GM23338 (cell line): ENCODE measurements around the gene SFT2D2. TPM values are rescaled to one million over a fixed set of nuclear protein-coding genes. Genes with fewer than 3 reads are reported as not detected.

Experiments used
- ATAC-seq: fragments of 200-7000 bp; cut with Tn5 transposase; 3 replicates; pipeline ENCODE4 v1.9.1; 2020
- DNase-seq: peaks from one replicate; pipeline ENCODE4 v3.0.0-alpha.2; 2015; ENCODE audit warnings: low spot score
- H2AFZ ChIP-seq: fragments of 200-600 bp; sonication (generic); 2 replicates; pipeline ENCODE4 v1.8.0; 2016; ENCODE audit warnings: antibody characterized with exemption, mild to moderate bottlenecking, moderate library complexity
- H3F3A ChIP-seq: fragments of 200-600 bp; sonication (generic); replicated peaks from 2 replicates; pipeline ENCODE4 v1.8.0; 2017; ENCODE audit warnings: antibody characterized with exemption, mixed run types, low read depth
- H3K27ac ChIP-seq: fragments of 200-600 bp; sonication (generic); 2 replicates; pipeline ENCODE4 v1.6.1; 2016; ENCODE audit warnings: low read depth
- H3K27me3 ChIP-seq: fragments of 200-600 bp; sonication (generic); 2 replicates; pipeline ENCODE4 v1.8.0; 2016; ENCODE audit warnings: mild to moderate bottlenecking, mixed run types, moderate library complexity; ENCODE audit not compliant: insufficient read depth
- H3K36me3 ChIP-seq: fragments of 200-600 bp; sonication (generic); 2 replicates; pipeline ENCODE4 v1.8.0; 2016; ENCODE audit warnings: mild to moderate bottlenecking; ENCODE audit not compliant: insufficient read depth
- H3K4me1 ChIP-seq: fragments of 200-600 bp; sonication (generic); 2 replicates; pipeline ENCODE4 v1.8.0; 2016; ENCODE audit warnings: mild to moderate bottlenecking, moderate library complexity; ENCODE audit not compliant: insufficient read depth
- H3K4me2 ChIP-seq: fragments of 200-600 bp; sonication (generic); 2 replicates; pipeline ENCODE4 v1.7.1; 2017; ENCODE audit warnings: mixed run types
- H3K4me3 ChIP-seq: fragments of 200-600 bp; sonication (generic); 2 replicates; pipeline ENCODE4 v1.6.1; 2016; ENCODE audit warnings: mixed run types
- H3K79me2 ChIP-seq: fragments of 200-600 bp; sonication (generic); replicated peaks from 2 replicates; pipeline ENCODE4 v1.8.0; 2017; ENCODE audit warnings: mild to moderate bottlenecking; ENCODE audit not compliant: insufficient read depth
- H3K9me2 ChIP-seq: fragments of 200-600 bp; sonication (generic); 2 replicates; pipeline ENCODE4 v1.8.0; 2017; ENCODE audit not compliant: insufficient read depth
- H4K20me1 ChIP-seq: fragments of 200-600 bp; sonication (generic); replicated peaks from 2 replicates; pipeline ENCODE4 v1.8.0; 2017; ENCODE audit warnings: mild to moderate bottlenecking; ENCODE audit not compliant: insufficient read depth
- H3K27ac Mint-ChIP-seq: 2 replicates; pipeline ENCODE4 v1.8.0; 2020; ENCODE audit warnings: inconsistent platforms, mild to moderate bottlenecking, moderate library complexity, mixed read lengths
- H3K27me3 Mint-ChIP-seq: 3 replicates; pipeline ENCODE4 v1.8.0; 2022; ENCODE audit warnings: low read depth, mild to moderate bottlenecking, moderate library complexity, mixed read lengths, inconsistent platforms; ENCODE audit not compliant: insufficient read depth, poor library complexity
- H3K36me3 Mint-ChIP-seq: 3 replicates; pipeline ENCODE4 v1.8.0; 2021; ENCODE audit warnings: low read depth, mild to moderate bottlenecking, inconsistent platforms, moderate library complexity, mixed read lengths
- H3K4me1 Mint-ChIP-seq: 3 replicates; pipeline ENCODE4 v1.8.0; 2020; ENCODE audit warnings: mild to moderate bottlenecking, inconsistent platforms, mixed read lengths
- H3K4me3 Mint-ChIP-seq: 3 replicates; pipeline ENCODE4 v1.8.0; 2021; ENCODE audit warnings: moderate library complexity, mild to moderate bottlenecking, inconsistent platforms, mixed read lengths
- H3K9me3 Mint-ChIP-seq: 3 replicates; pipeline ENCODE4 v1.8.0; 2020; ENCODE audit warnings: moderate library complexity, mild to moderate bottlenecking, inconsistent platforms, mixed read lengths
- CTCF ChIP-seq, 2 experiments: fragments of 200-600 bp in 1 of 2; sonication (generic) in 1 of 2; conservative IDR thresholded peaks; 2 replicates each; pipeline versions ENCODE4 v1.5.1 to v1.6.1; 2016 to 2017; ENCODE audit warnings: antibody characterized with exemption in 2 of 2, low read depth in 2 of 2, mild to moderate bottlenecking in 2 of 2, moderate library complexity in 1 of 2
- ETS1 ChIP-seq: IDR thresholded peaks from 2 replicates; pipeline ENCODE4 v1.6.1; 2016; ENCODE audit warnings: antibody characterized with exemption
- EZH2 ChIP-seq: fragments of 200-600 bp; sonication (generic); IDR thresholded peaks from one replicate; pipeline ENCODE4 v1.8.0; 2017; ENCODE audit warnings: antibody characterized with exemption, mild to moderate bottlenecking, low read depth; ENCODE audit not compliant: unreplicated experiment
- EZH2phosphoT487 ChIP-seq: fragments of 200-600 bp; sonication (generic); IDR thresholded peaks from one replicate; pipeline ENCODE4 v1.8.1; 2018; ENCODE audit warnings: antibody characterized with exemption; ENCODE audit not compliant: unreplicated experiment
- JUNB ChIP-seq: IDR thresholded peaks from one replicate; pipeline ENCODE4 v1.6.1; 2016; ENCODE audit warnings: antibody characterized with exemption; ENCODE audit not compliant: unreplicated experiment
- NANOG ChIP-seq: IDR thresholded peaks from 2 replicates; pipeline ENCODE4 v1.6.1; 2016; ENCODE audit warnings: antibody characterized with exemption, borderline replicate concordance
- POLR2AphosphoS5 ChIP-seq: IDR thresholded peaks from 2 replicates; pipeline ENCODE4 v1.6.1; 2016; ENCODE audit warnings: antibody characterized with exemption, low read depth
- REST ChIP-seq: IDR thresholded peaks from one replicate; pipeline ENCODE4 v1.6.1; 2018; ENCODE audit warnings: antibody characterized with exemption; ENCODE audit not compliant: unreplicated experiment
- STAT1 ChIP-seq: IDR thresholded peaks from one replicate; pipeline ENCODE4 v1.6.1; 2016; ENCODE audit warnings: antibody characterized with exemption; ENCODE audit not compliant: unreplicated experiment
- ZNF114 ChIP-seq: fragments of 250-450 bp; sonication (Bioruptor Pico); IDR thresholded peaks from 2 replicates; pipeline ENCODE4 v1.5.0; 2020; ENCODE audit warnings: mild to moderate bottlenecking, moderate library complexity
- ZNF331 ChIP-seq: fragments of 250-450 bp; sonication (Bioruptor Pico); IDR thresholded peaks from 2 replicates; pipeline ENCODE4 v1.5.0; 2020; ENCODE audit warnings: low read depth, mild to moderate bottlenecking, moderate library complexity
- polyA plus RNA-seq: library from polyadenylated mRNA; unstranded; fragments of >200 nt; fragmentation: Nextera tagmentation; extraction: Ambion mirVana; gene quantifications from 2 replicates; pipeline ENCODE4 v1.2.1, GENCODE V29; 2016
- total RNA-seq: library from RNA; depleted of rRNA; stranded (reverse); fragments of >200 nt; shearing (Covaris generic); gene quantifications from 2 replicates; pipeline ENCODE4 v1.2.3, GENCODE V29; 2014

The SFT2D2 gene
- total and polyA plus RNA-seq, 2 experiments from 2014 or later = 7.6 to 27.2 TPM

GRCh38 chr1:168235937-168236336 lies 10.1 kb downstream of the SFT2D2 start:
- H3K27ac Mint-ChIP-seq = no peak overlapping the region
- no peaks in the 10 kb centered on the region for H3K4me1 ChIP-seq
- no peaks in the 10 kb centered on the region for H3K27me3 ChIP-seq
- H3F3A ChIP-seq = no peaks in the 10 kb centered on the region
- peaks cover 4% of the 10 kb centered on the region for H3K27me3 Mint-ChIP-seq
- H3K4me2 ChIP-seq = no peak overlapping the region
- no peaks in the 10 kb centered on the region; the same call in 1 of the 2 replicates for H4K20me1 ChIP-seq
- H3K9me3 Mint-ChIP-seq = no peaks in the 10 kb centered on the region
- DNase-seq = no peak
- peaks cover 3% of the 10 kb centered on the region; the same call in 1 of the 3 replicates for H3K4me1 Mint-ChIP-seq
- peaks cover 11% of the 10 kb centered on the region for H3K79me2 ChIP-seq
- peaks cover 14% of the 10 kb centered on the region for H3K36me3 ChIP-seq
- TF ChIP-seq EZH2phosphoT487 (no peak), ZNF331 (CRISPR knock-in tag) (no peak), NANOG (no peak), EZH2 (no peak), STAT1 (no peak), POLR2AphosphoS5 (no peak), JUNB (no peak), CTCF (conservative IDR thresholded peaks at IDR 0.05; ENCODE audit: low read depth in 2 of 2) (no peak), ZNF114 (CRISPR knock-in tag) (no peak), ETS1 (no peak)
- H3K9me2 ChIP-seq = no peaks in the 10 kb centered on the region
- no peak for ATAC-seq
- H3K4me3 ChIP-seq = no peak overlapping the region
- H3K4me3 Mint-ChIP-seq = no peak overlapping the region
- H2AFZ ChIP-seq = no peak overlapping the region
- H3K36me3 Mint-ChIP-seq = peaks cover 37% of the 10 kb centered on the region
- no peak overlapping the region for H3K27ac ChIP-seq

- H3K4me1 Mint-ChIP-seq = peaks cover 3% of the 10 kb centered on the region; the same call in 1 of the 3 replicates
- no peaks in the 10 kb centered on the region for H3K9me2 ChIP-seq
- peaks cover 6% of the 10 kb centered on the region for H3K79me2 ChIP-seq
- no peaks in the 10 kb centered on the region for H3K27me3 ChIP-seq
- H3F3A ChIP-seq = no peaks in the 10 kb centered on the region
- H3K36me3 ChIP-seq = peaks cover 14% of the 10 kb centered on the region
- no peak overlapping the region for H2AFZ ChIP-seq
- no peaks in the 10 kb centered on the region for H3K9me3 Mint-ChIP-seq
- no peak overlapping the region for H3K4me3 Mint-ChIP-seq
- peak in 1 of 2 experiments; percentile 28; a peak in 2 of 4 replicates for TF ChIP-seq CTCF (conservative IDR thresholded peaks at IDR 0.05; ENCODE audit: low read depth in 2 of 2)
- no peak for TF ChIP-seq NANOG
- TF ChIP-seq STAT1 = no peak
- no peak for TF ChIP-seq REST
- peaks cover 37% of the 10 kb centered on the region for H3K36me3 Mint-ChIP-seq
- H3K27me3 Mint-ChIP-seq = peaks cover 4% of the 10 kb centered on the region
- no peaks in the 10 kb centered on the region for H3K4me1 ChIP-seq
- H4K20me1 ChIP-seq = no peaks in the 10 kb centered on the region; the same call in 1 of the 2 replicates
- H3K4me2 ChIP-seq = no peak overlapping the region
- H3K27ac Mint-ChIP-seq = no peak overlapping the region
- no peak for ATAC-seq
- no peak for DNase-seq
- H3K4me3 ChIP-seq = no peak overlapping the region
- H3K27ac ChIP-seq = no peak overlapping the region
Measured at GRCh38 chr1:168236836-168237611, 11.2 kb downstream of the SFT2D2 start.
